ENCODE results near the gene HGFAC. TPM values are rescaled to one million over a fixed set of nuclear protein-coding genes. Genes with fewer than 3 reads are reported as not detected.

HGFAC gene
- total RNA-seq = 0.13 TPM in 1 of 2 replicates, not detected in the other

DNA sequence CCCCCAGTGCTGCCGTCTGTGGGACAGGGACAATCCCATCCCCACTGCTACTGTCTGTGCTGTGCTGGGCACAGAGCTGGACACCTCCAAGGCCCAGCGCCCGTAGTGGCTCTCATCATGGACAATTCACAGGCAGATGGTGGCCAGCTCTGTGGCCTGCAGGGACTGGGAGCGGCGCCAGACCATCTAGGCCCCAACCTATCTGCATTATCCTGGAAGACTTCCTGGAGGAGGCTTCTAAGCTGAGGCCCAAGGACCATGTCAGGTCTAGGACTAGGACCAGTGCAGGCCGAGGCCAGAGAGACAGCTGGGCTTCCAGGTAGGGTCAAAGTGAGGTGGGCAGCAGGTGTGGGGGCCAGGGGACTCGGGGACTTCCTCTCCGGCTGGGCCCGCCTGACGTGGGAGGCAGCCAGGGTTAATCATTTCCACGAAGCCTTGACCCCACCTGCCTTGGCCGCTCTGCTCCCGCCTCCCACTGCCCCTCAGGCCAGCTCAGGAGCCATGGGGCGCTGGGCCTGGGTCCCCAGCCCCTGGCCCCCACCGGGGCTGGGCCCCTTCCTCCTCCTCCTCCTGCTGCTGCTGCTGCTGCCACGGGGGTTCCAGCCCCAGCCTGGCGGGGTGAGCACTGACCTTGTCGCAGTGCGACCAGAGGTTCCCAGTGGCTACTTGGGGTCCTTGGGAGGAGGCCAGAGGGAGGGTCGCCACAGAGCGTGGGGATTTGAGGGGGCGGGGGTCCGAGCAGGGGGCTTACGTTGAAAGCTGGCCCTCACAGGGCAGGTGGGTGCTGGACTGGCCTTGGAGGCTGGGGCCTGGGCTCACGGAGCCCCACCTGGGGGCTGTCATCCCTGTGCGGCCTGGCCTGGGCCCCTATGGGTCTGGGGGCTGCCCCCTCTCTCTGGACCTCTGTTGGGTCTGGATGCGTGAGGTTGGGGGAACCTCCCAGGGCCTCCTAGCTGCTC lies at the start of gene HGFAC:
Gene HGFAC, plus strand, starts transcription at position 468 of the 959 bp plus-strand sequence. Its CDS starts 34 bp downstream, at position 502.

DNA sequence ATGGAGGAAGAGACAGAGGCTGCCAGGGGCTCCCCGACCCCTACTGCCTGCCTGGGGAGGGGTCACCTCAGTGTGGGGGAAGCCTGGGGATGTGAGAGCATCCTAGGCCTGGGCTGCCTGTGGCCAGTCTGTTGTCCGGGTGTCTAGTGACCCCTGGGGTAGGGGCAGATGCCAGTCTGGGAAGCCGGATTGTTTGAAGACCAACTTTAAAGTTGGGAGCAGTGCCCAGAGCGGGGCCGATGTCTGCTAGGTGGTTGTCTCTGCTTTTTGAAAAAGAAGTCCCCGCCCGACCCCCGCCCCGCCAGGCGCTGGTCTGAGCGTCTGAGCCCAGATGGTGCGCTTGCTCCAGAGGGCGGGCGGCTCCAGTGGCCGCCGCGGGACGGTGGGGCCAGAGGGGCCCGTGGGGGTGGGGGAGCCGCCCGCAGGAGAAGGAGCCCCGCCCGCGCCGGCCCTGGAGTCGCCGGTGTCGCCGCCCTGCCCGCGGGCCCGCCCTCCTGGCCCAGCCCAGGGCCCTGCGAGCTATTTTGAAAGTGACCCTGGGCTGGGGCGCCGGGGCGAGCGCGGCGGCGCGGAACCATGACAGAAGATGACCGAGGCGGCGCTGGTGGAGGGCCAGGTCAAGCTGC lies 21.1 kb downstream of the HGFAC start, which contains the start of gene DOK7:
Gene DOK7, plus strand, starts transcription at position 517 of the 626 bp plus-strand sequence. Its CDS starts 70 bp downstream, at position 587.

Other genes with a start within 250 kb of the HGFAC start
- 0.52 and 0.83 TPM in 2 replicates for gene MSANTD1, start 192.8 kb upstream of the HGFAC start, total RNA-seq
- gene RGS12, start 148.9 kb upstream of the HGFAC start, total RNA-seq = 12.5 and 14.5 TPM in 2 replicates
- 0.07 and 0.20 TPM in 2 replicates for gene DOK7, start 21.3 kb downstream of the HGFAC start, total RNA-seq
- gene LRPAP1, start 90.5 kb downstream of the HGFAC start, total RNA-seq = 197 and 306 TPM in 2 replicates